WERI-Rb-1 (cell line): ENCODE measurements around the gene TMEM39A.

Source experiments
- DNase-seq: peaks from one replicate; pipeline ENCODE4 v3.0.0-alpha.2; 2020
- H3K27ac ChIP-seq: fragments of 250-450 bp; sonication (Bioruptor Pico); 2 replicates; pipeline ENCODE4 v1.5.1; 2020; ENCODE audit warnings: mild to moderate bottlenecking, moderate library complexity
- H3K27me3 ChIP-seq: fragments of 250-450 bp; sonication (Bioruptor Pico); 2 replicates; pipeline ENCODE4 v1.5.1; 2021; ENCODE audit warnings: mild to moderate bottlenecking, low read depth, moderate library complexity; ENCODE audit not compliant: insufficient read depth, severe bottlenecking
- H3K36me3 ChIP-seq: fragments of 250-450 bp; sonication (Bioruptor Pico); 2 replicates; pipeline ENCODE4 v1.5.1; 2020; ENCODE audit warnings: mild to moderate bottlenecking, moderate library complexity
- H3K4me3 ChIP-seq: 2 replicates; pipeline ENCODE4 v1.5.1; 2011; ENCODE audit warnings: low read depth, mild to moderate bottlenecking, control low read depth, low read length
- H3K9me3 ChIP-seq: fragments of 250-450 bp; sonication (Bioruptor Pico); 2 replicates; pipeline ENCODE4 v1.5.1; 2021; ENCODE audit warnings: mild to moderate bottlenecking, moderate library complexity; ENCODE audit not compliant: severe bottlenecking
- CTCF ChIP-seq: IDR thresholded peaks from 2 replicates; pipeline ENCODE4 v1.5.1; 2011; ENCODE audit warnings: low read depth, mild to moderate bottlenecking, control low read depth, inconsistent platforms, low read length

The TMEM39A gene

GRCh38 chr3:119400466-119400865, 62.9 kb downstream of the TMEM39A start:
- no peaks in the 10 kb centered on the region for H3K27me3 ChIP-seq
- no peaks in the 10 kb centered on the region for H3K9me3 ChIP-seq
- no peak overlapping the region for H3K4me3 ChIP-seq
- no peak for DNase-seq
- H3K27ac ChIP-seq, result no peak overlapping the region
- H3K36me3 ChIP-seq, result no peaks in the 10 kb centered on the region
- TF ChIP-seq CTCF, result no peak

- TF ChIP-seq CTCF, result no peak
- H3K27me3 ChIP-seq, result no peaks in the 10 kb centered on the region
- no peaks in the 10 kb centered on the region for H3K36me3 ChIP-seq
Observed at GRCh38 chr3:119396870-119397269, 66.5 kb downstream of the TMEM39A start.

GRCh38 chr3:119395923-119396358, 67.5 kb downstream of the TMEM39A start:
- Histone ChIP-seq H3K27me3 (no peaks in the 10 kb centered on the region), H3K9me3 (no peaks in the 10 kb centered on the region), H3K4me3 (no peak overlapping the region), H3K27ac (no peak overlapping the region), H3K36me3 (no peaks in the 10 kb centered on the region)
- no peak for TF ChIP-seq CTCF
- no peak for DNase-seq

More at GRCh38 chr3:119396870-119397269, 66.5 kb downstream of the TMEM39A start:
- no peak for DNase-seq
- Histone ChIP-seq H3K4me3 (no peak overlapping the region), H3K27ac (no peak overlapping the region), H3K9me3 (no peaks in the 10 kb centered on the region)

GRCh38 chr3:119388577-119388976, 74.8 kb downstream of the TMEM39A start:
- no peak for DNase-seq
- no peaks in the 10 kb centered on the region for H3K27me3 ChIP-seq
- no peak overlapping the region for H3K27ac ChIP-seq
- H3K36me3 ChIP-seq, result no peaks in the 10 kb centered on the region
- TF ChIP-seq CTCF, result 0 out of 2 replicates have a peak, but pooled peaks have one; percentile 10
- H3K4me3 ChIP-seq, result no peak overlapping the region
- H3K9me3 ChIP-seq, result no peaks in the 10 kb centered on the region

- no peak overlapping the region for H3K27ac ChIP-seq
- H3K27me3 ChIP-seq, result no peaks in the 10 kb centered on the region
- H3K36me3 ChIP-seq, result no peaks in the 10 kb centered on the region
- no peak for DNase-seq
- H3K9me3 ChIP-seq, result no peaks in the 10 kb centered on the region
- no peak for TF ChIP-seq CTCF
- no peak overlapping the region for H3K4me3 ChIP-seq
Observed at GRCh38 chr3:119382134-119382533, 81.3 kb downstream of the TMEM39A start.

GRCh38 chr3:119380697-119381096, 82.7 kb downstream of the TMEM39A start:
- Histone ChIP-seq H3K27me3 (no peaks in the 10 kb centered on the region), H3K4me3 (no peak overlapping the region), H3K27ac (no peak overlapping the region), H3K9me3 (no peaks in the 10 kb centered on the region), H3K36me3 (no peaks in the 10 kb centered on the region)
- DNase-seq, result no peak
- 0 out of 2 replicates have a peak, but pooled peaks have one; percentile 10 for TF ChIP-seq CTCF
